H9 (cell line): Measurements from ENCODE around the gene CHCHD10. TPM values are rescaled to one million over a fixed set of nuclear protein-coding genes. Genes with fewer than 3 reads are reported as not detected.

Experiments used
- DNase-seq: peaks from one replicate; pipeline ENCODE4 v3.0.0-alpha.2; 2017
- H2AFZ ChIP-seq: one replicate; pipeline ENCODE4 v1.6.1; 2013; ENCODE audit warnings: mild to moderate bottlenecking, low read length, control low read depth, moderate library complexity
- H2AK5ac ChIP-seq: 2 replicates; pipeline ENCODE4 v1.6.1; 2013; ENCODE audit warnings: low read length, control low read depth, mixed read lengths; ENCODE audit not compliant: insufficient read length
- H2BK120ac ChIP-seq: one replicate; pipeline ENCODE4 v1.6.1; 2013; ENCODE audit warnings: low read depth, mild to moderate bottlenecking, low read length, control low read depth, inconsistent platforms; ENCODE audit not compliant: poor library complexity, severe bottlenecking
- H2BK12ac ChIP-seq: 2 replicates; pipeline ENCODE4 v1.6.1; 2013; ENCODE audit warnings: low read length, control low read depth, mixed read lengths, low read depth; ENCODE audit not compliant: insufficient read length
- H2BK15ac ChIP-seq: 2 replicates; pipeline ENCODE4 v1.6.1; 2013; ENCODE audit warnings: low read depth, low read length, control low read depth
- H2BK20ac ChIP-seq: one replicate; pipeline ENCODE4 v1.6.1; 2013; ENCODE audit warnings: low read depth, mild to moderate bottlenecking, low read length, control low read depth, inconsistent platforms; ENCODE audit not compliant: poor library complexity, severe bottlenecking
- H2BK5ac ChIP-seq: 2 replicates; pipeline ENCODE4 v1.6.1; 2013; ENCODE audit warnings: low read length, control low read depth, mixed read lengths; ENCODE audit not compliant: insufficient read length
- H3K14ac ChIP-seq: 2 replicates; pipeline ENCODE4 v1.6.1; 2013; ENCODE audit warnings: low read length, control low read depth; ENCODE audit not compliant: insufficient read depth
- H3K18ac ChIP-seq: 2 replicates; pipeline ENCODE4 v1.6.1; 2013; ENCODE audit warnings: low read depth, mild to moderate bottlenecking, mixed read lengths, low read length, control low read depth; ENCODE audit not compliant: insufficient read length
- H3K23ac ChIP-seq: 2 replicates; pipeline ENCODE4 v1.6.1; 2013; ENCODE audit warnings: low read length, control low read depth, mixed read lengths, low read depth; ENCODE audit not compliant: insufficient read length
- H3K23me2 ChIP-seq: 2 replicates; pipeline ENCODE4 v1.6.1; 2013; ENCODE audit warnings: low read depth, mild to moderate bottlenecking, mixed read lengths, low read length, control low read depth; ENCODE audit not compliant: insufficient read length, poor library complexity, severe bottlenecking
- H3K27ac ChIP-seq: 2 replicates; pipeline ENCODE4 v1.5.1; 2013; ENCODE audit warnings: low read length, control low read depth, mixed read lengths, low read depth; ENCODE audit not compliant: insufficient read length
- H3K27me3 ChIP-seq: 2 replicates; pipeline ENCODE4 v1.6.1; 2013; ENCODE audit warnings: low read length, control low read depth, inconsistent platforms; ENCODE audit not compliant: insufficient read depth
- H3K4ac ChIP-seq: 2 replicates; pipeline ENCODE4 v1.6.1; 2013; ENCODE audit warnings: low read depth, mild to moderate bottlenecking, control low read depth, inconsistent platforms, low read length, moderate library complexity
- H3K4me1 ChIP-seq: 2 replicates; pipeline ENCODE4 v1.6.1; 2013; ENCODE audit warnings: low read length, control low read depth, inconsistent platforms; ENCODE audit not compliant: insufficient read depth
- H3K4me2 ChIP-seq: 2 replicates; pipeline ENCODE4 v1.6.1; 2013; ENCODE audit warnings: low read length, control low read depth, mixed read lengths; ENCODE audit not compliant: insufficient read length, insufficient read depth
- H3K56ac ChIP-seq: 2 replicates; pipeline ENCODE4 v1.6.1; 2013; ENCODE audit warnings: low read depth, mild to moderate bottlenecking, mixed read lengths, low read length, control low read depth; ENCODE audit not compliant: insufficient read length
- H3K79me1 ChIP-seq: 2 replicates; pipeline ENCODE4 v1.6.1; 2013; ENCODE audit warnings: low read depth, mild to moderate bottlenecking, moderate library complexity, low read length, control low read depth, inconsistent platforms; ENCODE audit not compliant: insufficient read depth, poor library complexity, severe bottlenecking
- H3K79me2 ChIP-seq: 2 replicates; pipeline ENCODE4 v1.6.1; 2013; ENCODE audit warnings: low read length, control low read depth, inconsistent platforms; ENCODE audit not compliant: insufficient read depth
- H3K9ac ChIP-seq: 2 replicates; pipeline ENCODE4 v1.6.1; 2013; ENCODE audit warnings: low read length, control low read depth, mixed read lengths; ENCODE audit not compliant: insufficient read length; ENCODE audit errors: extremely low read depth
- H3K9me3 ChIP-seq: one replicate; pipeline ENCODE4 v1.6.1; 2013; ENCODE audit warnings: low read depth, low read length, inconsistent platforms; ENCODE audit not compliant: control insufficient read depth
- H3T11ph ChIP-seq: one replicate; pipeline ENCODE4 v1.6.1; 2013; ENCODE audit warnings: mild to moderate bottlenecking, low read length, control low read depth, inconsistent platforms
- H4K20me1 ChIP-seq: one replicate; pipeline ENCODE4 v1.6.1; 2013; ENCODE audit not compliant: control insufficient read depth, insufficient read length, insufficient read depth
- H4K5ac ChIP-seq: 2 replicates; pipeline ENCODE4 v1.6.1; 2013; ENCODE audit warnings: low read depth, mild to moderate bottlenecking, mixed read lengths, low read length, control low read depth; ENCODE audit not compliant: insufficient read length
- H4K8ac ChIP-seq: replicated peaks from 2 replicates; pipeline ENCODE4 v1.6.1; 2013; ENCODE audit warnings: low read length, control low read depth, mixed read lengths, low read depth; ENCODE audit not compliant: insufficient read length
- H4K91ac ChIP-seq: 2 replicates; pipeline ENCODE4 v1.6.1; 2013; ENCODE audit warnings: low read depth, mild to moderate bottlenecking, moderate library complexity, mixed read lengths, low read length, control low read depth; ENCODE audit not compliant: insufficient read length
- H3K27ac Mint-ChIP-seq, 3 experiments: 2 replicates in 2 of 3; 3 replicates in 1 of 3; pipeline ENCODE4 v1.8.0; 2020 to 2021; ENCODE audit warnings: mixed read lengths in 3 of 3, mild to moderate bottlenecking in 1 of 3, moderate library complexity in 1 of 3
- H3K27me3 Mint-ChIP-seq: 2 replicates; pipeline ENCODE4 v1.8.0; 2021; ENCODE audit warnings: low read depth, mild to moderate bottlenecking, moderate library complexity, mixed read lengths
- H3K36me3 Mint-ChIP-seq, 3 experiments: 2 replicates in 2 of 3; 3 replicates in 1 of 3; pipeline ENCODE4 v1.8.0; 2020 to 2021; ENCODE audit warnings: low read depth in 3 of 3, mixed read lengths in 3 of 3; ENCODE audit not compliant: insufficient read depth in 1 of 3
- H3K4me1 Mint-ChIP-seq, 2 experiments: 2 replicates each; pipeline ENCODE4 v1.8.0; 2020; ENCODE audit warnings: mixed read lengths in 2 of 2
- H3K4me3 Mint-ChIP-seq, 2 experiments: 2 replicates in 1 of 2; 3 replicates in 1 of 2; pipeline ENCODE4 v1.8.0; 2020 to 2021; ENCODE audit warnings: mild to moderate bottlenecking in 2 of 2, mixed read lengths in 2 of 2, moderate library complexity in 1 of 2
- H3K9me3 Mint-ChIP-seq, 2 experiments: 2 replicates in 1 of 2; 3 replicates in 1 of 2; pipeline ENCODE4 v1.8.0; 2020; ENCODE audit warnings: mild to moderate bottlenecking in 2 of 2, mixed read lengths in 2 of 2, moderate library complexity in 1 of 2
- CTCF ChIP-seq: fragments of 200-600 bp; sonication (generic); conservative IDR thresholded peaks from 3 replicates; pipeline ENCODE4 v1.8.0; 2021; ENCODE audit warnings: antibody characterized with exemption, mild to moderate bottlenecking
- WGBS: extraction: QIAGEN DNeasy Blood & Tissue Kit; methylation state at CpG from one replicate; pipeline ENCODE4 v1.1.7; 2013; ENCODE audit warnings: missing lambda C conversion rate, low lambda C conversion rate, mixed read lengths; ENCODE audit not compliant: insufficient read length; ENCODE audit errors: extremely low coverage; 5-methylcytosine and 5-hydroxymethylcytosine counted together
- total RNA-seq: library from RNA; stranded (reverse); gene quantifications from 2 replicates; pipeline ENCODE4 v1.2.1, GENCODE V29; 2021

Gene CHCHD10
- total RNA-seq, 1 experiment from 2014 or later = 53.7 TPM

DNA sequence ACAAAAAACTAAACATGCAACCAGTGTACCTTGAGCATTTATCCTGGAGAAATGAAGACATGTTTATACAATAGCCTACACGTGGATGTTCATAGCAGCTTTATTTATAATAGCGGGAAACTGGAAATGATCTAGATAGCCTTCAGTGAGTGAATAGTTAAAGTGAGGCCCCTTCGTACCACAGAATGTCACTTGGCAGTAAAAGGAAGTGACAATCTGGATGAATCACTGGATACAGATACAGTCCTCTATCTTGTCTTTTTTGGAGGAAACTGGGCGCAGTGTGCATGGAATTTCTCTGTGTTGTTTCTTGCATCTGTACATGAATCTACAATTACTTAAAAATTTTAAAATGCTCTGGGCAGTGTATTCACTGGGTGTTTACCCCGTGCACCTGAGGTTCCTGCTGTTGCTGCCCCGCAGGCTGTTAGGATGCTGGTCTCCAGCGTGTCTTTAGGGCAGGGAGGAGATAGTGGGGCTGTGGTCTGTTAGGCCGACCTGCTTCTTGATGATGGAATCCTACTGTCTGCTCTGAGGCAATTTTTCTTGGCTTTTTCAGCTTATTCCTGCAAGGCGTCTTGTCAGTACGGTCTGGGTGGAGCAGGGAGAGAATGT, 47.9 kb upstream of the CHCHD10 start:
- Histone ChIP-seq H4K20me1 (no peaks in the 10 kb centered on the region), H3K4me1 (no peaks in the 10 kb centered on the region), H3K27ac (no peak overlapping the region), H3K23me2 (no peaks in the 10 kb centered on the region), H3K9me3 (no peaks in the 10 kb centered on the region), H3K4ac (no peak overlapping the region), H2AK5ac (no peak overlapping the region), H4K5ac (no peak overlapping the region), H3K79me2 (no peaks in the 10 kb centered on the region), H2BK20ac (no peak overlapping the region), H3K56ac (no peak overlapping the region), H3K23ac (no peak overlapping the region), H2BK15ac (no peak overlapping the region), H2BK12ac (no peak overlapping the region), H2BK120ac (no peak overlapping the region), H3K79me1 (no peaks in the 10 kb centered on the region), H3K4me2 (no peak overlapping the region), H3K27me3 (no peaks in the 10 kb centered on the region), H4K91ac (no peak overlapping the region), H4K8ac (no peak overlapping the region), H2AFZ (no peak overlapping the region), H3K14ac (no peak overlapping the region), H3K9ac (no peak overlapping the region), H2BK5ac (no peak overlapping the region), H3K18ac (no peak overlapping the region), H3T11ph (no peak overlapping the region)
- Mint-ChIP-seq H3K27me3 (no peaks in the 10 kb centered on the region), H3K4me3 (no peak overlapping the region; a peak in 1 of 5 replicates), H3K9me3 (no peaks in the 10 kb centered on the region), H3K36me3 (peaks cover 51 to 92% (median 87%) of the 10 kb centered on the region in 3 experiments), H3K27ac (no peak overlapping the region), H3K4me1 (peaks cover 4 to 9% of the 10 kb centered on the region in 2 experiments; a peak in 3 of 4 replicates)
- no CpG with 5 or more reads among the region's 10 CpGs for WGBS
- DNase-seq = no peak
- TF ChIP-seq CTCF = no peak
